Smooth muscle cell (in vitro differentiated cells): ENCODE data around the gene SLCO2A1. TPM values are rescaled to one million over a fixed set of nuclear protein-coding genes. Genes with fewer than 3 reads are reported as not detected.

ENCODE experiments used
- DNase-seq: peaks from one replicate; lab custom pipeline; 2025; ENCODE audit not compliant: unreplicated experiment; lab: John Stamatoyannopoulos, UW
- H2AFZ ChIP-seq: fragments of 200-600 bp; sonication (generic); 2 replicates; pipeline ENCODE4 v1.6.0; 2016; ENCODE audit warnings: antibody characterized with exemption, low read depth, mild to moderate bottlenecking
- H3F3A ChIP-seq: fragments of 200-600 bp; sonication (generic); 2 replicates; pipeline ENCODE4 v1.6.0; 2017; ENCODE audit warnings: antibody characterized with exemption, low read depth
- H3K27ac ChIP-seq: fragments of 200-600 bp; sonication (generic); 2 replicates; pipeline ENCODE4 v1.5.1; 2016; ENCODE audit warnings: low read depth, mild to moderate bottlenecking
- H3K27me3 ChIP-seq: fragments of 200-600 bp; sonication (generic); 2 replicates; pipeline ENCODE4 v1.6.1; 2016; ENCODE audit warnings: low read depth, mild to moderate bottlenecking
- H3K36me3 ChIP-seq: fragments of 200-600 bp; sonication (generic); 2 replicates; pipeline ENCODE4 v1.5.1; 2016; ENCODE audit warnings: low read depth
- H3K4me1 ChIP-seq: fragments of 200-600 bp; sonication (generic); 2 replicates; pipeline ENCODE4 v1.5.1; 2016; ENCODE audit warnings: low read depth
- H3K4me2 ChIP-seq: fragments of 200-600 bp; sonication (generic); 2 replicates; pipeline ENCODE4 v1.6.0; 2016; ENCODE audit warnings: mild to moderate bottlenecking
- H3K4me3 ChIP-seq: fragments of 200-600 bp; sonication (generic); 2 replicates; pipeline ENCODE4 v1.5.1; 2016; ENCODE audit warnings: mild to moderate bottlenecking
- H3K79me2 ChIP-seq: fragments of 200-600 bp; sonication (generic); 2 replicates; pipeline ENCODE4 v1.6.0; 2016; ENCODE audit warnings: low read depth, mild to moderate bottlenecking
- H3K9ac ChIP-seq: fragments of 200-600 bp; sonication (generic); 2 replicates; pipeline ENCODE4 v1.6.0; 2016; ENCODE audit warnings: low read depth
- H3K9me3 ChIP-seq: fragments of 200-600 bp; sonication (generic); replicated peaks from 2 replicates; pipeline ENCODE4 v1.5.1; 2016; ENCODE audit warnings: low read depth
- H4K20me1 ChIP-seq: fragments of 200-600 bp; sonication (generic); 2 replicates; pipeline ENCODE4 v1.6.0; 2016; ENCODE audit warnings: low read depth
- WGBS: methylation state at CpG from one replicate; pipeline ENCODE4 v1.1.7; 2016; ENCODE audit warnings: low lambda C conversion rate; 5-methylcytosine and 5-hydroxymethylcytosine counted together
- polyA plus RNA-seq: library from polyadenylated mRNA; unstranded; fragments of >200 nt; fragmentation: Nextera tagmentation; extraction: Ambion mirVana; gene quantifications from 2 replicates; pipeline ENCODE4 v1.2.1, GENCODE V29; 2016
- total RNA-seq: library from RNA; depleted of rRNA; stranded (reverse); fragments of >200 nt; gene quantifications from 2 replicates; pipeline ENCODE4 v1.2.3, GENCODE V29; 2014
- TF ChIP-seq, protein P1 (sequence below): fragments of 200-600 bp; sonication (generic); IDR thresholded peaks from 2 replicates; pipeline ENCODE4 v1.5.1; 2017; ENCODE audit warnings: borderline replicate concordance, mild to moderate bottlenecking, antibody characterized with exemption; ENCODE audit not compliant: insufficient read depth, poor library complexity, severe bottlenecking

Gene SLCO2A1
- total and polyA plus RNA-seq, 2 experiments from 2014 or later = 7.7 to 14.2 TPM

GRCh38 chr3:133926736-133927539 lies 102.8 kb downstream of the SLCO2A1 start:
- peak overlapping the region; percentile 70 for H3K4me3 ChIP-seq
- peak overlapping the region; percentile 93 for H2AFZ ChIP-seq
- H4K20me1 ChIP-seq = no peaks in the 10 kb centered on the region
- 21% methylated on average over 34 of the region's 34 CpGs for WGBS
- H3K27me3 ChIP-seq = peaks cover 5% of the 10 kb centered on the region
- no peak for DNase-seq
- TF ChIP-seq, protein P1, sequence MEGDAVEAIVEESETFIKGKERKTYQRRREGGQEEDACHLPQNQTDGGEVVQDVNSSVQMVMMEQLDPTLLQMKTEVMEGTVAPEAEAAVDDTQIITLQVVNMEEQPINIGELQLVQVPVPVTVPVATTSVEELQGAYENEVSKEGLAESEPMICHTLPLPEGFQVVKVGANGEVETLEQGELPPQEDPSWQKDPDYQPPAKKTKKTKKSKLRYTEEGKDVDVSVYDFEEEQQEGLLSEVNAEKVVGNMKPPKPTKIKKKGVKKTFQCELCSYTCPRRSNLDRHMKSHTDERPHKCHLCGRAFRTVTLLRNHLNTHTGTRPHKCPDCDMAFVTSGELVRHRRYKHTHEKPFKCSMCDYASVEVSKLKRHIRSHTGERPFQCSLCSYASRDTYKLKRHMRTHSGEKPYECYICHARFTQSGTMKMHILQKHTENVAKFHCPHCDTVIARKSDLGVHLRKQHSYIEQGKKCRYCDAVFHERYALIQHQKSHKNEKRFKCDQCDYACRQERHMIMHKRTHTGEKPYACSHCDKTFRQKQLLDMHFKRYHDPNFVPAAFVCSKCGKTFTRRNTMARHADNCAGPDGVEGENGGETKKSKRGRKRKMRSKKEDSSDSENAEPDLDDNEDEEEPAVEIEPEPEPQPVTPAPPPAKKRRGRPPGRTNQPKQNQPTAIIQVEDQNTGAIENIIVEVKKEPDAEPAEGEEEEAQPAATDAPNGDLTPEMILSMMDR = no peak
- peaks cover 8% of the 10 kb centered on the region for H3K4me1 ChIP-seq
- peak overlapping the region; percentile 47 for H3K9ac ChIP-seq
- H3K36me3 ChIP-seq = no peaks in the 10 kb centered on the region
- peak overlapping the region; percentile 97 for H3K4me2 ChIP-seq
- no peak overlapping the region for H3K27ac ChIP-seq
- H3F3A ChIP-seq = no peaks in the 10 kb centered on the region
- no peaks in the 10 kb centered on the region for H3K9me3 ChIP-seq
- H3K79me2 ChIP-seq = no peaks in the 10 kb centered on the region

GRCh38 chr3:133925960-133926735 lies 103.6 kb downstream of the SLCO2A1 start:
- 95% methylated on average over 10 of the region's 10 CpGs for WGBS
- no peak overlapping the region for H2AFZ ChIP-seq
- no peaks in the 10 kb centered on the region for H3F3A ChIP-seq
- no peak for DNase-seq
- no peaks in the 10 kb centered on the region for H3K79me2 ChIP-seq
- TF ChIP-seq, protein P1 = no peak
- H4K20me1 ChIP-seq = no peaks in the 10 kb centered on the region
- H3K9ac ChIP-seq = no peak overlapping the region
- H3K4me3 ChIP-seq = no peak overlapping the region
- H3K4me1 ChIP-seq = peaks cover 8% of the 10 kb centered on the region
- H3K36me3 ChIP-seq = no peaks in the 10 kb centered on the region
- peaks cover 5% of the 10 kb centered on the region for H3K27me3 ChIP-seq
- no peak overlapping the region for H3K4me2 ChIP-seq
- H3K9me3 ChIP-seq = no peaks in the 10 kb centered on the region
- H3K27ac ChIP-seq = no peak overlapping the region

DNA sequence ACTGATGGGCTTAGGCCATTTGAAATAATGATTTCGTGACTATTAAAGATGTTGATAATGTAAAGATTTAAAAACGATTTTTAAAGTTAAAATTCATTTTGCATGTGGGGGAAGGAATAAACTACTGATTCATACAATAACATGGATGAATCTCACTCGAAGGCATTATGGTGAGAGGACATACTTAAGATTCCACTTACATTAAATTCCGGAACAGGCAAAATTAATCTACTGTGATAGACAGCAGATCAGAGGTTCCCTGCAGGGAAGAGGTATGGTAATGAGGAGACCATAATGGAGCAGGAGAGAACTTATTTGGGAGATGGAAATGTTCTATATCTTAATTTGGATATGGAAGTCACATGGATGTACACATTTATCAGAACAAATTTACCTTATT lies 105.7 kb downstream of the SLCO2A1 start:
- no peaks in the 10 kb centered on the region for H3F3A ChIP-seq
- peaks cover 5% of the 10 kb centered on the region for H3K27me3 ChIP-seq
- H3K9me3 ChIP-seq = no peaks in the 10 kb centered on the region
- H3K4me1 ChIP-seq = peaks cover 8% of the 10 kb centered on the region
- 79% methylated on average over 4 of the region's 4 CpGs for WGBS
- H3K27ac ChIP-seq = no peak overlapping the region
- no peak for DNase-seq
- H3K9ac ChIP-seq = no peak overlapping the region
- H2AFZ ChIP-seq = no peak overlapping the region
- H4K20me1 ChIP-seq = no peaks in the 10 kb centered on the region
- H3K79me2 ChIP-seq = no peaks in the 10 kb centered on the region
- TF ChIP-seq, protein P1 = no peak
- no peak overlapping the region for H3K4me3 ChIP-seq
- H3K4me2 ChIP-seq = no peak overlapping the region
- H3K36me3 ChIP-seq = no peaks in the 10 kb centered on the region
